ENCODE data around the gene NUPR2.

DNA sequence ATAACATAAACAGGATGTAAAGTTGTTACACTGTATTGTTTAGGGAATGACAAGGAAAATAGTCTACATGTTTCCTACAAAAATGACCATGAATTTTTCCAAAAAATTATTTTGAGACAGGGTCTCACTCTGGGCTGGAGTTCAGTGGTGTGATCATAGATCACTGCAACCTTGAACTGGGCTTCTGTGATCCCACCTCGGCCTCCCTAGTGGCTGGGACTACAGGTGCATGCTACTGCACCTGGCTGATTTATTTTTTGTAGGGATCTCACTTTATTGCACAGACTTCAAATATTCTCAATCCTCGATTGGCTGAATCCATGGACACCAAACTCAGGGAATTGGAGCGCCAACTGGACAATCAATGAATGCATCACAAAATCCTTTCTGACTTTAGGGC, 16.6 kb downstream of the NUPR2 start:
- TF ChIP-seq CTCF (IDR thresholded peaks at IDR 0.05; ENCODE audit: low read depth, low read length, poor library complexity, severe bottlenecking): no peak
- no peak for TF ChIP-seq EZH2phosphoT487 (IDR thresholded peaks at IDR 0.05; ENCODE audit: borderline replicate concordance, low read length)

Data from DOHH2 (cell line).